ENCODE measurements around the gene GUCY1B1.
"Not testable (repeated sequence)": the region's sequence is repeated elsewhere in the genome, so short reads cannot be mapped to it uniquely, and the experiment has no call there.

GUCY1B1 gene

GRCh38 chr4:155761916-155762315 is 3.1 kb downstream of the GUCY1B1 start:
- DNase-seq (ENCODE audit: low read depth in 1 of 2, low spot score in 1 of 2), result no peak

DNA sequence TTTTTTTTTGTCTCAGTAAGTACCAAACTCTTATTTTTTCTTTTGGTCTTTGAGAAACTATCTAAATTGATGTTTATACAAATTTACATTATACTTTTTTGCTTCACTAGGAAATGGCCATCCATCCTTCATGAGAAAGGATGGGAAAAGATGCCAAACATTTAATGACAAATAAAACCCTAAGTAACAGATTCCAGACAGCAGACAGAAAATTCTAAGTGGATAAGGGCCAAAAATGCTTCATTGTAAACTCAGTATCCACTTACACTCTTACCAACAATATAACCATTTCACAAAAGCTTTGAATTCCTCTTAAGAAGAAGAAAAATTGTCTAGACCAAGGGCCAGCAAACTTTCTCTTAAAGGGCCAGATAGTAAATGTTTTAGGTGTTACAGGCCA is 3.5 kb downstream of the GUCY1B1 start:
- no peak for DNase-seq (ENCODE audit: low read depth in 1 of 2, low spot score in 1 of 2)

DNA sequence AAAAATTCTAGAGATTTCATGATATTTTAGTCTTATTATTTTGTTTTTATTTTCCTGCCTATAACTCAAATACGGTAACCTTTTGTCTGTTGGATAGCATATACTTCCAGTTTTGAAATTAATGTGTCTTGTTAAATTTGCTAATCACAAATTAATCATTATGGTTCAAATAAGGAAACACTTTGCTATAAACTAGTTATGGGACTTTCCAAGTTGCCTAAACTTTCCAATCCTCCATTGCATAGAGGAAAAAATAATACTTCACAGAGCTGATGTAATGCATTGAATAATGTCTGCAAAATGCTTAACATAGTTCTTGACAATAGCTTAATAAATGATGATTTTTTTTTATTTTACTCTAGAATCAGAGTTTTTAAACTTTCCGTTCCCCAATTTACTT is 4.7 kb downstream of the GUCY1B1 start:
- DNase-seq (ENCODE audit: low read depth in 1 of 2, low spot score in 1 of 2), result no peak

GRCh38 chr4:155765149-155765548 is 6.3 kb downstream of the GUCY1B1 start:
- no peak for DNase-seq (ENCODE audit: low read depth in 1 of 2, low spot score in 1 of 2)

GRCh38 chr4:155766622-155767021 is 7.8 kb downstream of the GUCY1B1 start:
- no peak for DNase-seq (ENCODE audit: low read depth in 1 of 2, low spot score in 1 of 2)

DNA sequence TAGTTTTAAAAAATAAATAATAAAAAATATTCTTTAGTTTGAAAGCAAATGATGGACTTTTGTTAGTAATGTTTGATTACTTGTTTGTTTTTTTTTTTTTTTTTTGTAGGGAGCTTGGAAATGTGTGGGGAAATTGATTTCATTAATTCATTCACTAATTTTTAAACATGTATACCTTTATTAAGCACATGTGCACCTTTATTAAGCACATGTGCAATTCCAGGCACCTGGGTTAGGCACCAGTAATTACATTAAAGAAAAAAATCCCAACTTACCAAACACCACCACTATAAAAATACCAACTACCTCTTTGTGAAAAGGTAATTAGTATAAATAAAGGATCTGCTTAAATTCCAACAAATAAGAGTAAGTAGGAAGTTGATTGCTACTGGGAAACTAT is 9.5 kb downstream of the GUCY1B1 start:
- DNase-seq (ENCODE audit: low read depth in 1 of 2, low spot score in 1 of 2), result no peak

DNA sequence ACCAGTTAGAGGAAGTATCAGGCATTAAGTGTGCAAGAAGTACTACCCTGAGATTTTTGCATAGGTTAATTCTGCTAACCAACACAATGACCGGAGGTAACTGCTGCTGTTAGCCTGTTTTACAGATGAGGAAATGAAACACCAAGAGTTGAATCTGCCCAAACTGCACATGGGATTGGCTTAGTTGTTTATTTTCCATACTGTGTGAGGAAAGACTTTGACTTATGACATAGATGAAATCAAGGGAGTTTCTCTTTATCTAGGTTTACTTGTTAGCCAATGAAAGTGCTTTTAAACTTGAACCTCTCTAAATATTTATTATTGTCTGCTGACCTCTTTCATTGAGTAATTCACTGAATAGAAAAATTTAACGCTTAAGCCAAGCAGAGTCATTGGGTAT is 10.3 kb downstream of the GUCY1B1 start:
- no peak for DNase-seq (ENCODE audit: low read depth in 1 of 2, low spot score in 1 of 2)

DNA sequence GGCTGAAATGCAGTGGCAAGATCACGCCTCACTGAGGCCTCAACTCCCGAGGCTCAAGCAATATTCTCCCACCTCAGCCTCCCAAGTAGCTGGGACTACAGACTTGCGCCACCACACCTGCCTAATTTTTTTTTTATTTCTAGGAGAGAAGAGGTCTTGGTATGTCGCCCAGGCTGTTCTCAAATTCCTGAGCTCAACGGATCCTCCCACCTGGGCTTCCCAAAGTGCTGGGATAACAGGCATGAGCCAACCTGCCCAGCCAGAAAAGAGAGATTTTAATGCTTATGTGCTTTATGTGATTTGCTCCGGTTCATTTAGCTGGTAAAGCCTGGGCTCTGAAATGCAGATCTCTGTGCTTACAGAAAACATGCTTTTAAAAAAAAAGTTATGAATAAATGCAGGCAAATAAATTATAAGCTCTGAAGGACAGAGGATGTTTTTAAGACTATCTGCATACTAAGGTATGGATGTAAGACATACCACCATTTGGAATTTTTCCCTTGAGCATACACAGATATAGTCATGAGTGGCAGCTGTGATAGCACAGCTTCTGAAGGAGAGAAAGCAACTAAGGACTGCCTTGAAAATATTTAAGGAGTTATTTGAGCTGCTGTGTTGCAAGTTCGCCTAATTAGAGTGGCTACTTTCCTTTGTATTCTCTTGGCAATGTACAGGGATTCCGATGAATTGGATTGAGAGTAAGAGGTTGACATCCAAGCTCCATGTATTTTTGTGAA is 13.8 kb downstream of the GUCY1B1 start:
- no peak for DNase-seq (ENCODE audit: low read depth in 1 of 2, low spot score in 1 of 2)

DNA sequence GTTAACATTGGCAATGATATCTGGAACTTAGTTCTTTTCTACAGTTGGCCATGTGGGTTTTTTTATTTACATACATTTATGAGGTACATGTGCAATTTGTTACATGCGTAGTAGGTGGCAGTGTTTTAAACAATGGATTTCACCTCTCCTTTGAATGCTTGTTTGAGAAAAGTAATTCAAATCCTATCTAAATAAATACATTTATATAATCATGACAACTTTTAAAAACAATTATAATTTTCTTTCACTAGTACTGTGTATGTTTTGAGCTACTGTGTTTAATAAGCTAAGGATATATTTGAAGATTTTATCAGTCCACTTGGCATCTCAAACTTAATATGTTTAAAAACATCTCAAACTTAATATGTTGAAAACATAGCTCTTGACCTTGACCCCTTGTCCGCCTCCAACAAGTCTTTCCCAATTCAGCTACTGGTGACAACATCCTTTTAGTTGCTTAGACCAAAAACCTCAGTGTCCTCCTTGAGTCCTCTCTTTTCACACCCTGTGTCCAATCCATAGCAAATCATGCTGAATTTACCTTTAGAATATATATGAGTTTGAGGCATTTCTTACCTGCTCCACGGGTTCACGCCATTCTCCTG is 14.5 kb downstream of the GUCY1B1 start:
- DNase-seq (ENCODE audit: low read depth in 1 of 2, low spot score in 1 of 2), result no peak

- DNase-seq (ENCODE audit: low read depth in 1 of 2, low spot score in 1 of 2), result no peak
These were observed 15.2 kb downstream of the GUCY1B1 start for GRCh38 chr4:155774033-155774432.

DNA sequence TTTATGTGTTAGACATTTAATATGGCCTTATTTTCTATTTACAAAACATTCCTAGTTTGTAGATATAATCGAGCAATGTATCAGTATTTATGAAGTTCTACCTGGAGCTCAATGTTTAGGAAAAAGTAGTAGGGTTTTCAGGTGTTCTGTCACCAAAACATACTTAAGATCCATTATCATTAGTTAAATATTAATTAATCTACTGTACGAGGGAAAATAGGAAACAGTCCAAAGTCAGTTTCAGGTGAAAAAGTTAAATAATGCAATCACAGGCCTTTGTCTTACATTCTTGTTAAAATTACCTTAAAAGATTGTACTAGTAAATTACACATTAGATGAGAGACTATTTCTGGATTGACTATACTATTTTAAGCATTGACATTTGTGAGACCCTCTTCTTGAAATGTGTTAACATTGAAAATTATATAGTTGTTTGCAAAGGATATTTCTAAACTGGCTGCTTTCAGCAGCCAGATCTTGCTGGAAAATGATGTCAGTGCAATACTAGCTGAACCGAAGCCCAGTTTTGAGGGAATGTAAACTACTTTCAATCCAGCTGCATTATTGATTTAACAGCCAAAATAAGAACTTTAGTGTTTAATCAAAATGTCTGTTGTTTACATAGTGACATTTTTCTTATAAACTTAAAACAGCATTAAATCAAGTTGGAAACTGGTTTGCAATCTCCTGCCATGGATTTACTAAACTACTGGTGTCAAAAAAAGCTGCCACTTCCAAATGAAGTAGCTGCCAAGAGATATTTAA is 19.3 kb downstream of the GUCY1B1 start:
- no peak for DNase-seq (ENCODE audit: low read depth in 1 of 2, low spot score in 1 of 2)

DNA sequence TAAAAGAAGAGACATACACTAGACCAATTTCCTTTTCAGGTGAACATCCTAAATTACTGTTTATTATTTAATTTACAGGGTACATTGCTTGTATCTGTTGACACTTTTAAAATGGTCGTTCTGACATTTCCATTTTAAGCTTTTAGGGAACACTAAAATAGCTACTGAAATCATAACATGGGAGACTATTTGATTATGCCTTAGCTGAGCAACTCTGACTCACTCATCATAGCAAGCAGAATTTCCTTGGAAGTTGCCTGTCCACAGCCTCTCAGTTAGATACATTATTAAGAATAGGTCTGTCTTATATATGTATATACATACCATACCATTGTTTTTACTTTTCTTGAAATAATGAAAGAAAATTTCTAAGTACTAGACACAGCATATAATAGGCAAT is 22.0 kb downstream of the GUCY1B1 start:
- no peak for DNase-seq (ENCODE audit: low read depth in 1 of 2, low spot score in 1 of 2)

GRCh38 chr4:155781249-155781831 is 22.5 kb downstream of the GUCY1B1 start:
- no peak for DNase-seq (ENCODE audit: low read depth in 1 of 2, low spot score in 1 of 2)

DNA sequence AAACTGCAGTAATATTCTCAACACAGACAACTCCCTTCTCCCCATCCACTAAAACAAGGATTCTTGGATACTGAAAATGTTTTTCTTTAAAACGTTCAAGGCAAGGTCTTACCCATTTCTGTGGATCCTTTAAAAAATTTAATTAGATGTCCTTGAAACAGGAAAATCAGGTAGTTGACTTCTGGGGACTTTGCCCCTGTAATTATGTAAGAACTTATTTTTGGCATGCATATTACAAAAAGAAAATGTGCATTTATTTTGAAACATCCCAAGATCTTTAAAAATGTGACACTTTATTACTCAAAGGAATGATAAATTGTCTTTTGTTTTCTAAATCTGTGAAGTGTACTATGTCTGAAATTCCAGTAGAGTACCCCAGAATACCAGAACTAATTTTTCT is 25.8 kb downstream of the GUCY1B1 start:
- no peak for DNase-seq (ENCODE audit: low read depth in 1 of 2, low spot score in 1 of 2)

- no peak for DNase-seq (ENCODE audit: low read depth in 1 of 2, low spot score in 1 of 2)
These were observed 27.0 kb downstream of the GUCY1B1 start for GRCh38 chr4:155785828-155786227.

GRCh38 chr4:155787113-155787710 is 28.4 kb downstream of the GUCY1B1 start:
- no peak for DNase-seq (ENCODE audit: low read depth in 1 of 2, low spot score in 1 of 2)

DNA sequence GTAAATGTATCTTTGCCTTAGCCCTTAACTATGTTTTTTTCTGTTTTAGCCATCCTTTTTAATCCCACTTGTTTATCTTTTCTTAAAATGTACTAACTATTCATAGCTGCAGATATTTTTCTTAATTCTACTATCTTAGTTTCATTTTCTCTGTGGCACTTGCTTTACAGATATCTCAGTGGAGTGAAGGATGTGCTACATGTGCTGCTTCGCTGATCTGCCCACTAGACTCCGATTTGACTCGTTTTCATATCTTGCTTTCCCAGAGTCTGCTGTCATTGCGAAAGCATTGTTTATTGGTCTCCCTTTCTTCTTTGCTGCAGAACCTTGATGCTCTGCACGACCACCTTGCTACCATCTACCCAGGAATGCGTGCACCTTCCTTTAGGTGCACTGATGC is 30.6 kb downstream of the GUCY1B1 start:
- no peak for DNase-seq (ENCODE audit: low read depth in 1 of 2, low spot score in 1 of 2)

GRCh38 chr4:155789982-155790381 is 31.2 kb downstream of the GUCY1B1 start:
- no peak for DNase-seq (ENCODE audit: low read depth in 1 of 2, low spot score in 1 of 2)

DNA sequence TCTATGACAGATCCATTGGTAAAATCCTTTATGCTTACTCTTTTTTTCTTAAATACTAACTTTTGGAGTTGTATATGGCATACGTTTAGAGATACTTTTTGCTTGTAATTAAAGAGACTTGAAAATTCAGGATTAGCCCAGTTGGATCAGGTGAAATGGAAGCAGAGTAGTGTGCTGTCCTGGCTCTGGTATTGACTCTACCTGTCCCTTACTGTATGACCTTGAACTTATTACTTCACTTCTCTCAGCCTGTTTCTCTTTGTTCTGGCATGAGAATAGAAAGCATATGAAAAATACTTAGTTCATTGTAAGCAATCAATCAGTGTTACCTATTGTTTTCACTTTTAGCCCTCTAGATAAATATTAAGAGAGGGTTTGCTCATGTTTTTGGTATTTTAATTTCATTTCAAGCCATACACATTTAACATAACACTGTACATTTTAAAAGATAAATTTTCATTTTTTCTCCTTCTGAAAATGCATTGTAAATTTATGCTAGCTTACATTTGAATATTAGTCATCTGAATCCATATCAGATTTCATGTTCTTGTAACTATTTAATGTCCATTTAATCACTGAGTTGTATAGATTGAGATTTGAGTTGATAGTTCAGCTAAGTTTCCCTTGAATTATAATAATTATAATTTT is 35.9 kb downstream of the GUCY1B1 start:
- no peak for DNase-seq (ENCODE audit: low read depth in 1 of 2, low spot score in 1 of 2)

DNA sequence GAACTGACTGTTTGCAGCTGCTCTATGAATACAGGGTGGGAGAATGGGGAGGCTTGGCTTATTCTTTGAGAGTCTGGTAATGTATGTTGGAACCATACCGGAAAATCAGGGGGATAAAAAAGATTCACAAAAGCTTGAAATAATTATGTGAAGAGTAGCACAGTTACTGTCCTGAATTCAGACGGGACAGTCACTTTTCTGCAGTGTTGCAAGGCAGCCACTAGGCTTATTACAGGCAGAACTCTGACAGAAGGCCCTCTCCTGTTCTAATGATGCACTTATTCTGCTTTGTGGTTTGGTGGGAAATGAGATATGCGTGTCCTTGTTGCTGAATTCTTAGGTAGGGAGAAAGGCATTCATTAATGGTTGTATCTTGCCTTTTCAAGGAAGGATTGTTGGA is 37.2 kb downstream of the GUCY1B1 start:
- no peak for DNase-seq (ENCODE audit: low read depth in 1 of 2, low spot score in 1 of 2)

DNA sequence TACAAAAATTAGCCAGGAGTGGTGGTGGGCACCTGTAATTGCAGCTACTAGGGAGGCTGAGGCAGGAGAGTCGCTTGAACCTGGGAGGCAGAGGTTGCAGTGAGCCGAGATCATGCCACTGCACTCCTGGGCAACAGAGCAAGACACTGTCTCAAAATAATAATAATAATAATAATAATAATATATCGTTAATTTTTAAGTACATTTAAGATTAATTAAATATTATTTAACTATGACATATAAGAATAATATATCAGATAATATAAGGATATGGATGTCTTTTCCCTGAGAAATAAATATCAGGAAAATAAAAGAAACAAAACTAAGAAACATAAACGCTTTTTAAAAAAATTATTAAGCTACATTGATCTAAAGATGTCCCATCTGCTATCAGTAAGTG is 38.8 kb downstream of the GUCY1B1 start:
- DNase-seq (ENCODE audit: low read depth in 1 of 2, low spot score in 1 of 2), result not testable (repeated sequence)
